CD4-positive, CD25-positive, alpha-beta regulatory T cell (primary cell): ENCODE data around the gene C19orf73. TPM values are rescaled to one million over a fixed set of nuclear protein-coding genes. Genes with fewer than 3 reads are reported as not detected.

Experiments
- ATAC-seq, 2 donors: fragments of 150-1000 bp; cut with Tn5 transposase; one replicate each; pipeline ENCODE4 v1.10.0; 2021; ENCODE audit warnings: low read depth in 2 of 2, moderate number of reproducible peaks in 2 of 2, moderate library complexity in 1 of 2
- DNase-seq, 3 donors: peaks; one replicate each; pipeline versions ENCODE4 v3.0.0 to v3.0.0-alpha.2; 2012 to 2022; ENCODE audit warnings: mixed read lengths in 1 of 3
- H3K27ac ChIP-seq: one replicate; pipeline ENCODE4 v1.7.0; 2013; ENCODE audit warnings: mild to moderate bottlenecking, low read length; ENCODE audit not compliant: insufficient read depth, poor library complexity, severe bottlenecking
- H3K27me3 ChIP-seq: one replicate; pipeline ENCODE4 v1.7.0; 2013; ENCODE audit warnings: low read length; ENCODE audit not compliant: control insufficient read depth, insufficient read depth
- H3K36me3 ChIP-seq: one replicate; pipeline ENCODE4 v1.7.0; 2013; ENCODE audit warnings: mild to moderate bottlenecking, low read length, moderate library complexity; ENCODE audit not compliant: control insufficient read depth, insufficient read depth
- H3K4me1 ChIP-seq: 2 replicates; pipeline ENCODE4 v1.7.0; 2013; ENCODE audit warnings: mild to moderate bottlenecking, low read length; ENCODE audit not compliant: insufficient read depth, control insufficient read depth, poor library complexity, severe bottlenecking
- H3K4me3 ChIP-seq: one replicate; pipeline ENCODE4 v1.7.0; 2013; ENCODE audit warnings: low read depth, mild to moderate bottlenecking, low read length, moderate library complexity
- H3K9me3 ChIP-seq, 2 experiments: 1 replicate in 1 of 2; 2 replicates in 1 of 2; pipeline ENCODE4 v1.7.0; 2013; ENCODE audit warnings: low read length in 2 of 2, mild to moderate bottlenecking in 1 of 2, moderate library complexity in 1 of 2; ENCODE audit not compliant: control insufficient read depth in 2 of 2
- H3K27ac Mint-ChIP-seq, 3 donors: one replicate each; pipeline ENCODE4 v1.8.0; 2020 to 2022; ENCODE audit warnings: mild to moderate bottlenecking in 3 of 3, mixed read lengths in 3 of 3, moderate library complexity in 2 of 3
- H3K27me3 Mint-ChIP-seq: one replicate; pipeline ENCODE4 v1.8.0; 2022; ENCODE audit warnings: mild to moderate bottlenecking, mixed read lengths
- H3K36me3 Mint-ChIP-seq: one replicate; pipeline ENCODE4 v1.8.0; 2020; ENCODE audit warnings: mixed read lengths
- H3K4me1 Mint-ChIP-seq, 4 donors: one replicate each; pipeline ENCODE4 v1.8.0; 2020 to 2022; ENCODE audit warnings: mixed read lengths in 4 of 4, mild to moderate bottlenecking in 1 of 4
- H3K4me3 Mint-ChIP-seq, 4 donors: one replicate each; pipeline ENCODE4 v1.8.0; 2020 to 2022; ENCODE audit warnings: mild to moderate bottlenecking in 4 of 4, mixed read lengths in 4 of 4, moderate library complexity in 3 of 4
- H3K9me3 Mint-ChIP-seq, 7 donors: one replicate each; pipeline ENCODE4 v1.8.0; 2020 to 2022; ENCODE audit warnings: mixed read lengths in 7 of 7, mild to moderate bottlenecking in 3 of 7, moderate library complexity in 2 of 7
- polyA plus RNA-seq, 4 donors: library from polyadenylated mRNA; unstranded; fragments of 300-500 nt; fragmentation: Illumina TruSeq; gene quantifications; one replicate each; pipeline ENCODE4 v1.2.3, GENCODE V29; 2021
- total RNA-seq: library from RNA; stranded (reverse); gene quantifications from one replicate; pipeline ENCODE4 v1.2.3, GENCODE V29; 2022

The C19orf73 gene
- 1.7 TPM for total RNA-seq
- 1 to 10 TPM; 1.1 to 3.7 (median 2.0) TPM for polyA plus RNA-seq

DNA sequence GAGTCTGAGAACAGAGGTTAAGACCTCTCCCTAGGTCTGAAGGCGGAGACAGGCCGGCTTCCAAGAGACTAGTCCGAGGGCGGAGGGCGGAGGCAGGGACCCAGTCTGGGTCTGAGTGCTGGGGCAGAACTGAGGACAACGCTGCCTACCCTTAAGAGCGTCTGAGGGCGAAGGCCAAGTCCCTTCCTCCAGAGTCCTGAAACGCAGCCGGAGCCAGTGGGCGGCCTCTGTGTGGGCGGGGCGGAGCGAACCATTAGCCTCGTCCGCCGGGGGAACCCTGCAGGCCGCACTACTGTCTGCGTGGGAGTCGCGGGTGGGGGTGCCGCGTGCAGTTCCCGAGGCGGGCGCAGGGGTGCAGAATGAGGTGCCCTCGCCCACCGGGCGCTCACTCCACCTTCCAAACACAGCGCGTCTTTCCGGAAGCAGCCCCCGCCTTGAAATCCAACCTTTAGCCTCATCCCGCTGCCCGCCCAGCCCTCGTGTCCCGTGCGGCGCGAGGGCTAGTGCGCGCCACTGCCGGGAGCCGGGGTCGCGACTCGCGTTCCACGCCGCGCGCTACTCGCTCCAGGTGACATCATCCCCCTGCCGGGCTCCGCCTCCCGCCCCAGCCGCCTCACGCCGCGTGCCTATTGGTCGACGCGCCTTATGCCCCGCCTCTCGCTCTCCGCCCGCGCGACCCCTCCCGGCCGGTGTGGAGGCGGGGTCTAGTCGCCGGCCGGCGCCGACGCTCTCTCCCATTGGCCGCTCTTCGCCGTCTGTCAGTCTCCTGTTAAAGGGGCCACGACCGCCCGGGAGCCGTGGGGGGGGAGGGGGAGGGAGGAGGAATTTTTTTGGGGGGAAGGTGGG, at the start of gene C19orf73:
C19orf73 (minus strand) TSS at position 579 of the 846 bp plus-strand sequence; CDS start at position 458, 121 bp downstream.
- DNase-seq = peak; percentile 92 to 97 (median 96)
- H3K27ac ChIP-seq = peak within 1 kb of the TSS; percentile 91
- no peaks in the 10 kb centered on the region for H3K36me3 Mint-ChIP-seq
- H3K4me1 Mint-ChIP-seq = peaks cover 5 to 42% (median 30%) of the 10 kb centered on the region in 4 donors
- peak within 1 kb of the TSS; percentile 77 for H3K4me3 ChIP-seq
- H3K27ac Mint-ChIP-seq = peak within 1 kb of the TSS; percentile 76 to 96 (median 90)
- peaks cover 38% of the 10 kb centered on the region for H3K27me3 Mint-ChIP-seq
- H3K9me3 ChIP-seq = no peaks in the 10 kb centered on the region
- peak; percentile 78 to 85 for ATAC-seq
- no peaks in the 10 kb centered on the region for H3K36me3 ChIP-seq
- H3K9me3 Mint-ChIP-seq = no peaks in the 10 kb centered on the region
- H3K27me3 ChIP-seq = no peaks in the 10 kb centered on the region
- H3K4me3 Mint-ChIP-seq = peak within 1 kb of the TSS; percentile 88 to 98 (median 90)
- peaks cover 37% of the 10 kb centered on the region for H3K4me1 ChIP-seq

- H3K36me3 Mint-ChIP-seq = no peaks in the 10 kb centered on the region
- Histone ChIP-seq H3K27ac (no peak overlapping the region), H3K9me3 (no peaks in the 10 kb centered on the region), H3K36me3 (no peaks in the 10 kb centered on the region), H3K27me3 (peaks cover 2% of the 10 kb centered on the region), H3K4me3 (no peak overlapping the region), H3K4me1 (no peaks in the 10 kb centered on the region)
- DNase-seq (no peak), ATAC-seq (no peak)
- H3K27me3 Mint-ChIP-seq = peaks cover 8% of the 10 kb centered on the region
- no peak overlapping the region for H3K27ac Mint-ChIP-seq
- no peaks in the 10 kb centered on the region for H3K4me1 Mint-ChIP-seq
- no peak overlapping the region for H3K4me3 Mint-ChIP-seq
- no peaks in the 10 kb centered on the region for H3K9me3 Mint-ChIP-seq
Measured at GRCh38 chr19:49168421-49168820, 49.5 kb upstream of the C19orf73 start.

DNA sequence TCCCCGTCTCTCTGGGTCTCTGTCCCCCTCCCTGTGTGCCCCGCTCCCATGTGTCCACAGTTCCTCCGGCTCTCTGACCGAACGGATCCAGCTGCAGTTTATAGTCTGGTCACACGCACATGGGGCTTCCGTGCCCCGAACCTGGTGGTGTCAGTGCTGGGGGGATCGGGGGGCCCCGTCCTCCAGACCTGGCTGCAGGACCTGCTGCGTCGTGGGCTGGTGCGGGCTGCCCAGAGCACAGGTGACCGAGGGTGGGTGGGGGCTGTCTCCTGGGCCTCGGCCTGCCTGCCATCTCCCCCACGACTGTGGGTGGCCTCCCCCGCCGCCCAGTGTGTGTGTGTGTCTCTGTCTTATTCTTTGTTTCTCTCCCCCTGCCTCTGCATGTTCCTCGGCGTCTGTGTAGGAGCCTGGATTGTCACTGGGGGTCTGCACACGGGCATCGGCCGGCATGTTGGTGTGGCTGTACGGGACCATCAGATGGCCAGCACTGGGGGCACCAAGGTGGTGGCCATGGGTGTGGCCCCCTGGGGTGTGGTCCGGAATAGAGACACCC, 49.0 kb upstream of the C19orf73 start:
- Histone ChIP-seq H3K36me3 (no peaks in the 10 kb centered on the region), H3K27me3 (peaks cover 2% of the 10 kb centered on the region), H3K4me1 (no peaks in the 10 kb centered on the region), H3K27ac (no peak overlapping the region), H3K4me3 (no peak overlapping the region), H3K9me3 (no peaks in the 10 kb centered on the region)
- peaks cover 9% of the 10 kb centered on the region for H3K27me3 Mint-ChIP-seq
- DNase-seq = no peak
- no peak for ATAC-seq
- H3K27ac Mint-ChIP-seq = no peak overlapping the region
- no peaks in the 10 kb centered on the region for H3K4me1 Mint-ChIP-seq
- H3K36me3 Mint-ChIP-seq = no peaks in the 10 kb centered on the region
- no peak overlapping the region for H3K4me3 Mint-ChIP-seq
- H3K9me3 Mint-ChIP-seq = no peaks in the 10 kb centered on the region

DNA sequence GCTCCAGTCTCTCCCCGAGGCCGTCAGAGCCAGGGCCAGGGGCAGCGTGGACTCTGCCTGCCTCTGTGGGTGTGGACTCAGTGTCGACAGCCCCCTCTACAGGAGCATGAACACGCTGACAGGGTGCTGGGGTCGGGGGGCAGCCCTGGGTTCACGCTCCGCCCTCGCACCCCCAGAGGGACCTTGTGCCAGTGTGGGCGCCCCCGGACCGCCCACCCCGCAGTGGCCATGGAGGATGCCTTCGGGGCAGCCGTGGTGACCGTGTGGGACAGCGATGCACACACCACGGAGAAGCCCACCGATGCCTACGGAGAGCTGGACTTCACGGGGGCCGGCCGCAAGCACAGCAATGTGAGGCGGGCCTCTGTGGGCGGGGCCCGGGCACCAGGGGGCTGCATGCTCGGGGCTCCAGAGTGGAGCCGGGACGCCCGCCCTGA, 46.9 kb upstream of the C19orf73 start:
- Mint-ChIP-seq H3K9me3 (no peaks in the 10 kb centered on the region), H3K4me3 (no peak overlapping the region), H3K27ac (no peak overlapping the region), H3K36me3 (no peaks in the 10 kb centered on the region), H3K27me3 (peaks cover 15% of the 10 kb centered on the region), H3K4me1 (no peaks in the 10 kb centered on the region)
- Histone ChIP-seq H3K9me3 (no peaks in the 10 kb centered on the region), H3K4me3 (no peak overlapping the region), H3K27me3 (no peaks in the 10 kb centered on the region), H3K4me1 (no peaks in the 10 kb centered on the region), H3K36me3 (no peaks in the 10 kb centered on the region), H3K27ac (no peak overlapping the region)
- no peak for ATAC-seq
- DNase-seq = no peak

- no peaks in the 10 kb centered on the region for H3K9me3 ChIP-seq
- no peaks in the 10 kb centered on the region for H3K36me3 ChIP-seq
- peaks cover 21% of the 10 kb centered on the region for H3K27me3 Mint-ChIP-seq
- H3K27me3 ChIP-seq = no peaks in the 10 kb centered on the region
- H3K4me3 Mint-ChIP-seq = no peak overlapping the region
- ATAC-seq = no peak
- no peaks in the 10 kb centered on the region for H3K4me1 ChIP-seq
- H3K27ac Mint-ChIP-seq = no peak overlapping the region
- no peaks in the 10 kb centered on the region for H3K9me3 Mint-ChIP-seq
- no peak for DNase-seq
- H3K27ac ChIP-seq = no peak overlapping the region
- no peaks in the 10 kb centered on the region for H3K36me3 Mint-ChIP-seq
- no peak overlapping the region for H3K4me3 ChIP-seq
- no peaks in the 10 kb centered on the region for H3K4me1 Mint-ChIP-seq
Measured at GRCh38 chr19:49165111-49165750, 46.3 kb upstream of the C19orf73 start.

- Mint-ChIP-seq H3K9me3 (peaks cover 0 to 7% (median 0%) of the 10 kb centered on the region in 7 donors), H3K27me3 (peaks cover 45% of the 10 kb centered on the region), H3K4me1 (peaks cover 0 to 9% (median 5%) of the 10 kb centered on the region in 4 donors), H3K36me3 (no peaks in the 10 kb centered on the region), H3K4me3 (no peak overlapping the region), H3K27ac (no peak overlapping the region)
- Histone ChIP-seq H3K27me3 (peaks cover 5% of the 10 kb centered on the region), H3K9me3 (no peaks in the 10 kb centered on the region), H3K4me3 (no peak overlapping the region), H3K27ac (no peak overlapping the region), H3K36me3 (no peaks in the 10 kb centered on the region), H3K4me1 (peaks cover 7% of the 10 kb centered on the region)
- ATAC-seq (no peak), DNase-seq (no peak)
Measured at GRCh38 chr19:49161987-49162386, 43.0 kb upstream of the C19orf73 start.

GRCh38 chr19:49160450-49161189, 41.7 kb upstream of the C19orf73 start:
- H3K4me3 Mint-ChIP-seq = no peak overlapping the region
- peaks cover 0 to 8% (median 0%) of the 10 kb centered on the region in 7 donors for H3K9me3 Mint-ChIP-seq
- H3K27me3 Mint-ChIP-seq = peaks cover 51% of the 10 kb centered on the region
- Histone ChIP-seq H3K36me3 (no peaks in the 10 kb centered on the region), H3K9me3 (no peaks in the 10 kb centered on the region), H3K4me1 (peaks cover 7% of the 10 kb centered on the region), H3K27me3 (peaks cover 5% of the 10 kb centered on the region), H3K4me3 (no peak overlapping the region), H3K27ac (no peak overlapping the region)
- DNase-seq (no peak), ATAC-seq (no peak)
- H3K4me1 Mint-ChIP-seq = peaks cover 0 to 9% (median 5%) of the 10 kb centered on the region in 4 donors
- H3K27ac Mint-ChIP-seq = peak overlapping the region in 1 of 3 donors; percentile 23
- no peaks in the 10 kb centered on the region for H3K36me3 Mint-ChIP-seq
